ENCODE results near the gene PARD3.

Gene PARD3

DNA sequence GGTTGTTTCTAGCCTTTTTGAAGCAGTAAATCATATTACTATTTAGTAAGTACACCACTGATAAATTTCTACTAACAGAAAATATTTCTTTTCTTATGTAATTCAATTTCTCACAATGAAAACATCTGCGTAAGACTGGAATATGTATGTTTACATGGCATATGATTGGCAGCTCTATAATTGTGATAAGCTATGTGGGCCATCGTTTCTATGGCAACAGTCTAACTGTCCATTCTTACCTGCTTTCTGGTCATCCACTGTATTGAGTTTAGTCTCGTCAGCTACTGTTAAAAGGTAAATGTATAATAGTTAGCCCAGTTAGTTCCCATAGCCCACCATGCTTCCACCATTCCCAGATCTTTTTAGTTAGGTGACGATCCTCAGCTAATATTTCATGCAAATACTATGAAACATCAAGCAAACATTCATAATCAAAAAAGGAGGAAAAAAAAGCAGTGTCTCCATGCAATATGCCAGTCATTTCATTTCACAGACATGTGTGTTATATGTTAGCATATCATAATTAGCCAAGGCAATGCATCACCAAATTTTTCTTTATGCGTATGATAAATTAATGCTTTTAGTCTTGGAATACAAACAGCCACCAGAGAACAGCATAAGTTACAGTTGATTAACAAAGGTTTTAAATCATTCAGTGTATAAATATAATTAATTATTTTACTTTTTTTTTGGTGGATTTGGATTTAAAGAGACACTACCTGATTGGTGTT, 479.0 kb downstream of the PARD3 start:
- Histone ChIP-seq H3K4me1 (ENCODE audit: control extremely low read depth in 1 of 4, control insufficient read depth in 4 of 4, insufficient read depth in 4 of 4, low read length in 3 of 4) (no peaks in the 10 kb centered on the region), H3K9me3 (ENCODE audit: control extremely low read depth in 1 of 5, control insufficient read depth in 4 of 5, insufficient read depth in 2 of 5, low read depth in 1 of 5, low read length in 4 of 5) (no peaks in the 10 kb centered on the region), H3K4me3 (ENCODE audit: control insufficient read depth in 1 of 7, extremely low read depth in 1 of 7, insufficient read depth in 4 of 7, low read depth in 2 of 7, low read length in 6 of 7) (no peak overlapping the region), H3K27me3 (replicated peaks in 2 of 5; ENCODE audit: control insufficient read depth in 4 of 5, insufficient read depth in 5 of 5, low read length in 4 of 5) (no peaks in the 10 kb centered on the region), H3K36me3 (ENCODE audit: control insufficient read depth in 4 of 4, insufficient read depth in 4 of 4, low read length in 3 of 4) (no peaks in the 10 kb centered on the region), H3K27ac (ENCODE audit: insufficient read depth in 1 of 2, low read depth in 1 of 2, low read length in 2 of 2, poor library complexity in 1 of 2, severe bottlenecking in 2 of 2) (no peak overlapping the region)
- ChIA-PET POLR2A (no interaction called here), CTCF (no interaction called here)
- no CpG with 5 or more reads among the region's 5 CpGs for WGBS (ENCODE audit: insufficient coverage)
- DNase-seq = no peak

DNA sequence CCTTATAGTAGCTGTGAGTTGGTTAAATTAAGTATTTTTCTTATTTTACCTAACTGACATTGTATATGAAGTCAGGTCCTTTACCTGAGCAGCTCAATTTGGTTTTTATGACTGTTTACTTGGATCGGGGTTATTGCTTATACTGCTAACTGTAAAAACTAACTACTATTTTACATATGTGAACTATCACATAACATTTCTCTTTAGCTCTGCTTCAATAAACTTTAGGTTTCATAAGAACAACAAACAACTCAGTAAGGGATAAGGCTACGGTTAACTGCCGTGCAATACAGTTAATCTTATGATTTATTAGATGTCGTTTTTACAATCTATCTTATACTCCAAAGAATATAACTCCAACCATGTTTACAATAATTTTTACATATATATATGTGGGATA, 480.2 kb downstream of the PARD3 start:
- H3K27me3 ChIP-seq (replicated peaks in 2 of 5; ENCODE audit: control insufficient read depth in 4 of 5, insufficient read depth in 5 of 5, low read length in 4 of 5) = no peaks in the 10 kb centered on the region
- no peak overlapping the region for H3K4me3 ChIP-seq (ENCODE audit: control insufficient read depth in 1 of 7, extremely low read depth in 1 of 7, insufficient read depth in 4 of 7, low read depth in 2 of 7, low read length in 6 of 7)
- H3K4me1 ChIP-seq (ENCODE audit: control extremely low read depth in 1 of 4, control insufficient read depth in 4 of 4, insufficient read depth in 4 of 4, low read length in 3 of 4) = no peaks in the 10 kb centered on the region
- ChIA-PET POLR2A (no interaction called here), CTCF (interaction anchor here (0.6 to 1.0 kb wide), 2 partner anchors 12 to 196 kb away, joined by 3 read pairs; no protein-coding TSS in a partner anchor)
- H3K36me3 ChIP-seq (ENCODE audit: control insufficient read depth in 4 of 4, insufficient read depth in 4 of 4, low read length in 3 of 4) = no peaks in the 10 kb centered on the region
- H3K9me3 ChIP-seq (ENCODE audit: control extremely low read depth in 1 of 5, control insufficient read depth in 4 of 5, insufficient read depth in 2 of 5, low read depth in 1 of 5, low read length in 4 of 5) = no peaks in the 10 kb centered on the region
- no CpG with 5 or more reads among the region's 4 CpGs for WGBS (ENCODE audit: insufficient coverage)
- no peak for DNase-seq
- no peak overlapping the region for H3K27ac ChIP-seq (ENCODE audit: insufficient read depth in 1 of 2, low read depth in 1 of 2, low read length in 2 of 2, poor library complexity in 1 of 2, severe bottlenecking in 2 of 2)

DNA sequence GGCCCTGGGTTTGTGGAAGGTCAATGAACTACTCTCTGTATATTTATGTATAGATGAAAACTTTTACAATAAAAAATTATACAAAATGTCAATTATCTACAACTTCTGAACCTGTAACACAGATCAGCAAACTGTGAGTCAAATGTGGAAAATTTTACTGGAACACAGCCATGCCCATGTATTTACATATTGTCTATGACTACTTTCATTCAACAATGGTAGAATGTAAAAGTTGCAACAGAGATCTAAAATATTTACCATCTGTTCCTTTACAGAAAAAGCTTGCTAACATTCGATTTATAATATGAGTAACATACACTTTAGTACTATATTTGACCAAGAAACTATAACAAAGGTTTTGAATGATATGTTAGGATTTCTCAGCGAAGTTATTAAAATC, 481.6 kb downstream of the PARD3 start:
- ChIA-PET CTCF (no interaction called here), POLR2A (no interaction called here)
- no peaks in the 10 kb centered on the region for H3K36me3 ChIP-seq (ENCODE audit: control insufficient read depth in 4 of 4, insufficient read depth in 4 of 4, low read length in 3 of 4)
- DNase-seq = no peak
- no peaks in the 10 kb centered on the region for H3K4me1 ChIP-seq (ENCODE audit: control extremely low read depth in 1 of 4, control insufficient read depth in 4 of 4, insufficient read depth in 4 of 4, low read length in 3 of 4)
- H3K9me3 ChIP-seq (ENCODE audit: control extremely low read depth in 1 of 5, control insufficient read depth in 4 of 5, insufficient read depth in 2 of 5, low read depth in 1 of 5, low read length in 4 of 5) = no peaks in the 10 kb centered on the region
- no peak overlapping the region for H3K4me3 ChIP-seq (ENCODE audit: control insufficient read depth in 1 of 7, extremely low read depth in 1 of 7, insufficient read depth in 4 of 7, low read depth in 2 of 7, low read length in 6 of 7)
- WGBS (ENCODE audit: insufficient coverage) = no CpG with 5 or more reads among the region's 2 CpGs
- no peak overlapping the region for H3K27ac ChIP-seq (ENCODE audit: insufficient read depth in 1 of 2, low read depth in 1 of 2, low read length in 2 of 2, poor library complexity in 1 of 2, severe bottlenecking in 2 of 2)
- H3K27me3 ChIP-seq (replicated peaks in 2 of 5; ENCODE audit: control insufficient read depth in 4 of 5, insufficient read depth in 5 of 5, low read length in 4 of 5) = no peaks in the 10 kb centered on the region

DNA sequence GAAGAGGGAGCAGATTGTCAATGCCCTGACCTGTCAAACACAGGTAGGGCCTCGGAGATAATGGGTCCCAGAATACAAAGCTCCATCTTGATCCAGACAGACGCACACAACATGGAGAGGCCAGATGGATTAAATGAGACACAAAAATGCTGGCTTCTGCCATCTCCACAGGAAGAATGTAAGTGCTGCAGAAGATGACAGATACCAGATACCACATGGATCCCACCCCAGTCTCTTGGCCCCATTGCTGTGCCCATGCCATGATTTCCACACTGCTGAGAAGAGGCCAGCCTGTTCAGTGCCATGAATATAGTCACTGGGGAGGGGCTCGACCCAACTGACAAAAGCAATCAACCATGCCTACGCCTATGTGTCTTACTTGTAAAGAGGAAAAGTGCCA, 487.9 kb downstream of the PARD3 start:
- no peak overlapping the region for H3K27ac ChIP-seq (ENCODE audit: insufficient read depth in 1 of 2, low read depth in 1 of 2, low read length in 2 of 2, poor library complexity in 1 of 2, severe bottlenecking in 2 of 2)
- H3K4me1 ChIP-seq (ENCODE audit: control extremely low read depth in 1 of 4, control insufficient read depth in 4 of 4, insufficient read depth in 4 of 4, low read length in 3 of 4) = peaks cover 0 to 16% (median 9%) of the 10 kb centered on the region in 4 experiments
- CTCF ChIA-PET = interaction anchor here (1.4 kb wide), 1 partner anchor 17 kb away, joined by 3 read pairs; no protein-coding TSS in a partner anchor
- WGBS (ENCODE audit: insufficient coverage) = 97% methylated on average over 4 of the region's 4 CpGs
- H3K4me3 ChIP-seq (ENCODE audit: control insufficient read depth in 1 of 7, extremely low read depth in 1 of 7, insufficient read depth in 4 of 7, low read depth in 2 of 7, low read length in 6 of 7) = no peak overlapping the region
- no peaks in the 10 kb centered on the region for H3K9me3 ChIP-seq (ENCODE audit: control extremely low read depth in 1 of 5, control insufficient read depth in 4 of 5, insufficient read depth in 2 of 5, low read depth in 1 of 5, low read length in 4 of 5)
- no peak for DNase-seq
- H3K36me3 ChIP-seq (ENCODE audit: control insufficient read depth in 4 of 4, insufficient read depth in 4 of 4, low read length in 3 of 4) = no peaks in the 10 kb centered on the region
- no peaks in the 10 kb centered on the region for H3K27me3 ChIP-seq (replicated peaks in 2 of 5; ENCODE audit: control insufficient read depth in 4 of 5, insufficient read depth in 5 of 5, low read length in 4 of 5)
- POLR2A ChIA-PET = no interaction called here

DNA sequence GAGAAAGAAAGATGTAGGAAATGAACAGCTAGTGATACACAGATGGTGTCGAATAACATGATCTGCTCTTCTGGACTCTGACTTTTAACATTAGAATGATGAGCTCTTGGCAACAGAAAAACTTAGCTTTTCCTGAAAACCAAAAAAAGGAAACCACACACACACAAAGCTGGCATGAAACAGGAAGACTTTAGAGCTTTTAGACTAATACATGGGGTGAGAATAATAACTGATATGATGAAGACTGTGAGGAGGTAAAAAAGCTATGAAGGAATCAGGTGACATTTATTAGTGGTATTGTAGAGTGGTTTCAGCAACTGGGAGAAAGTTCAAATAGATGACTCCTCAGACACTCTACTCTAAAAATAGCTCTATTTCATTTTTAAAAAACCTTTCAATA, 491.9 kb downstream of the PARD3 start:
- Histone ChIP-seq H3K4me3 (ENCODE audit: control insufficient read depth in 1 of 7, extremely low read depth in 1 of 7, insufficient read depth in 4 of 7, low read depth in 2 of 7, low read length in 6 of 7) (peak overlapping the region in 1 of 7 experiments; percentile 14), H3K9me3 (ENCODE audit: control extremely low read depth in 1 of 5, control insufficient read depth in 4 of 5, insufficient read depth in 2 of 5, low read depth in 1 of 5, low read length in 4 of 5) (no peaks in the 10 kb centered on the region), H3K27me3 (replicated peaks in 2 of 5; ENCODE audit: control insufficient read depth in 4 of 5, insufficient read depth in 5 of 5, low read length in 4 of 5) (no peaks in the 10 kb centered on the region), H3K27ac (ENCODE audit: insufficient read depth in 1 of 2, low read depth in 1 of 2, low read length in 2 of 2, poor library complexity in 1 of 2, severe bottlenecking in 2 of 2) (no peak overlapping the region), H3K36me3 (ENCODE audit: control insufficient read depth in 4 of 4, insufficient read depth in 4 of 4, low read length in 3 of 4) (no peaks in the 10 kb centered on the region), H3K4me1 (ENCODE audit: control extremely low read depth in 1 of 4, control insufficient read depth in 4 of 4, insufficient read depth in 4 of 4, low read length in 3 of 4) (peaks cover 0 to 16% (median 9%) of the 10 kb centered on the region in 4 experiments)
- DNase-seq = peak in 1 of 3 donors; percentile 7
- CTCF ChIA-PET = interaction anchor here (0.8 to 1.4 kb wide), 2 partner anchors 12 to 28 kb away, joined by 3 read pairs; no protein-coding TSS in a partner anchor
- no CpG with 5 or more reads among the region's 1 CpG for WGBS (ENCODE audit: insufficient coverage)
- POLR2A ChIA-PET = no interaction called here

DNA sequence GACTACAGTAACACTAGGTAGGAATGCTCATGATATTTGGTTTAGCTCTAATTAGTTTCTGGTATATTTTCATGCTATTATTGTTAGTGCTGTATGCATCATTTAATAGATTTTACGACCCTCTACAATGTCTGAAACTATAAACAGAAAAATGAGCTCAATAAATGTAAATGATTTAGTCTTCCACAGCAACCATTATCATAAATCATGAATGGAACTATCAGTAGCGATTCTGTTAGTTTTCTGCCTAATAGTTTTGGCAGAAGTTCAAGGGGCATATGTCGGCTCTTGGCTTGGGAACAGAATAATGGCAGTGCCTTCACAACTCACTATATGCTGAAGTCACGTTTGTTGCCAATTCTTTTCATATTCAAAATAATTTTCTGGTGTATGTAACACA, 494.8 kb downstream of the PARD3 start:
- H3K27ac ChIP-seq (ENCODE audit: insufficient read depth in 1 of 2, low read depth in 1 of 2, low read length in 2 of 2, poor library complexity in 1 of 2, severe bottlenecking in 2 of 2) = no peak overlapping the region
- ChIA-PET CTCF (interaction anchor here (0.7 kb wide), 1 partner anchor 177 kb away, joined by 3 read pairs; no protein-coding TSS in a partner anchor), POLR2A (no interaction called here)
- DNase-seq = no peak
- peaks cover 0 to 16% (median 9%) of the 10 kb centered on the region in 4 experiments for H3K4me1 ChIP-seq (ENCODE audit: control extremely low read depth in 1 of 4, control insufficient read depth in 4 of 4, insufficient read depth in 4 of 4, low read length in 3 of 4)
- WGBS (ENCODE audit: insufficient coverage) = 90% methylated on average over 2 of the region's 4 CpGs
- H3K4me3 ChIP-seq (ENCODE audit: control insufficient read depth in 1 of 7, extremely low read depth in 1 of 7, insufficient read depth in 4 of 7, low read depth in 2 of 7, low read length in 6 of 7) = no peak overlapping the region
- H3K36me3 ChIP-seq (ENCODE audit: control insufficient read depth in 4 of 4, insufficient read depth in 4 of 4, low read length in 3 of 4) = no peaks in the 10 kb centered on the region
- no peaks in the 10 kb centered on the region for H3K27me3 ChIP-seq (replicated peaks in 2 of 5; ENCODE audit: control insufficient read depth in 4 of 5, insufficient read depth in 5 of 5, low read length in 4 of 5)
- H3K9me3 ChIP-seq (ENCODE audit: control extremely low read depth in 1 of 5, control insufficient read depth in 4 of 5, insufficient read depth in 2 of 5, low read depth in 1 of 5, low read length in 4 of 5) = no peaks in the 10 kb centered on the region

DNA sequence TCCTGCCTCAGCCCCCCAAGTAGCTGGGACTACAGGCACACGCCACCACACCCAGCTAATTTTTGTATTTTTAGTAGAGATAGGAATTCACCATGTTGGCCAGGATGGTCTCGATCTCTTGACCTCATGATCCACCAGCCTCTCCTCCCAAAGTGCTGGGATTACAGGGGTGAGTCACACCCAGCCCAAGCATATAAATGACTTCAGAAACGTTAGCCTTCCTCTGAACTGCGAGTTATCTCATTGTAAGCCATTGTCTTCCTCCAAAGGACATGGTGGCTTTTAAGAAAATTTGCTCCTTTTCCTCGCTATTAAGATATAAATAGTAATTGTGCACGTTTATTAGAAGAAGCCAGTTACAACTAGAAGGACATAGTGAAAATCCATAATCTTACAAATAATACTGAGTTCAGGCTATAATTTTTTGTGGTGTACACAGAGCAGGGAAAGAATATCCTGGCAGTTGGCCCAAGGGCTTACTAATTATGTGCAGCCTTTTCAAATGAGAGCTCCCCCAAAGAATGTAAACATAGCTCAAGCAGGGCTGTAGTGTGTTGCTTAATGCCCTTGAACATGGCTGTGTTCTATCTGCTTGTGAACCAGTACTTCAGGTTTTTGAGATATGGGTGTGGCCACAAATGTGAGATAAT, 495.8 kb downstream of the PARD3 start:
- H3K4me3 ChIP-seq (ENCODE audit: control insufficient read depth in 1 of 7, extremely low read depth in 1 of 7, insufficient read depth in 4 of 7, low read depth in 2 of 7, low read length in 6 of 7) = no peak overlapping the region
- no peak overlapping the region for H3K27ac ChIP-seq (ENCODE audit: insufficient read depth in 1 of 2, low read depth in 1 of 2, low read length in 2 of 2, poor library complexity in 1 of 2, severe bottlenecking in 2 of 2)
- H3K9me3 ChIP-seq (ENCODE audit: control extremely low read depth in 1 of 5, control insufficient read depth in 4 of 5, insufficient read depth in 2 of 5, low read depth in 1 of 5, low read length in 4 of 5) = no peaks in the 10 kb centered on the region
- H3K27me3 ChIP-seq (replicated peaks in 2 of 5; ENCODE audit: control insufficient read depth in 4 of 5, insufficient read depth in 5 of 5, low read length in 4 of 5) = no peaks in the 10 kb centered on the region
- WGBS (ENCODE audit: insufficient coverage) = 100% methylated on average over 3 of the region's 6 CpGs
- H3K4me1 ChIP-seq (ENCODE audit: control extremely low read depth in 1 of 4, control insufficient read depth in 4 of 4, insufficient read depth in 4 of 4, low read length in 3 of 4) = peaks cover 0 to 18% (median 7%) of the 10 kb centered on the region in 4 experiments
- ChIA-PET POLR2A (no interaction called here), CTCF (interaction anchor here (0.7 kb wide), 1 partner anchor 178 kb away, joined by 3 read pairs; no protein-coding TSS in a partner anchor)
- DNase-seq = no peak
- H3K36me3 ChIP-seq (ENCODE audit: control insufficient read depth in 4 of 4, insufficient read depth in 4 of 4, low read length in 3 of 4) = no peaks in the 10 kb centered on the region
